GM12873 (cell line): Measurements from ENCODE around the gene ZNF892.

Experiments used
- TF ChIP-seq, protein P1 (sequence below): IDR thresholded peaks from 2 replicates; pipeline ENCODE4 v1.5.1; 2012; ENCODE audit warnings: low read depth, mild to moderate bottlenecking, moderate library complexity, low read length, control low read depth; ENCODE audit not compliant: insufficient read depth; ENCODE audit errors: missing control alignments

The ZNF892 gene

GRCh38 chr2:95231723-95232122 lies 24.4 kb downstream of the ZNF892 start:
- TF ChIP-seq, protein P1, sequence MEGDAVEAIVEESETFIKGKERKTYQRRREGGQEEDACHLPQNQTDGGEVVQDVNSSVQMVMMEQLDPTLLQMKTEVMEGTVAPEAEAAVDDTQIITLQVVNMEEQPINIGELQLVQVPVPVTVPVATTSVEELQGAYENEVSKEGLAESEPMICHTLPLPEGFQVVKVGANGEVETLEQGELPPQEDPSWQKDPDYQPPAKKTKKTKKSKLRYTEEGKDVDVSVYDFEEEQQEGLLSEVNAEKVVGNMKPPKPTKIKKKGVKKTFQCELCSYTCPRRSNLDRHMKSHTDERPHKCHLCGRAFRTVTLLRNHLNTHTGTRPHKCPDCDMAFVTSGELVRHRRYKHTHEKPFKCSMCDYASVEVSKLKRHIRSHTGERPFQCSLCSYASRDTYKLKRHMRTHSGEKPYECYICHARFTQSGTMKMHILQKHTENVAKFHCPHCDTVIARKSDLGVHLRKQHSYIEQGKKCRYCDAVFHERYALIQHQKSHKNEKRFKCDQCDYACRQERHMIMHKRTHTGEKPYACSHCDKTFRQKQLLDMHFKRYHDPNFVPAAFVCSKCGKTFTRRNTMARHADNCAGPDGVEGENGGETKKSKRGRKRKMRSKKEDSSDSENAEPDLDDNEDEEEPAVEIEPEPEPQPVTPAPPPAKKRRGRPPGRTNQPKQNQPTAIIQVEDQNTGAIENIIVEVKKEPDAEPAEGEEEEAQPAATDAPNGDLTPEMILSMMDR = peak; percentile 83

- TF ChIP-seq, protein P1 = no peak
These were observed 24.9 kb downstream of the ZNF892 start for GRCh38 chr2:95232232-95232631.

DNA sequence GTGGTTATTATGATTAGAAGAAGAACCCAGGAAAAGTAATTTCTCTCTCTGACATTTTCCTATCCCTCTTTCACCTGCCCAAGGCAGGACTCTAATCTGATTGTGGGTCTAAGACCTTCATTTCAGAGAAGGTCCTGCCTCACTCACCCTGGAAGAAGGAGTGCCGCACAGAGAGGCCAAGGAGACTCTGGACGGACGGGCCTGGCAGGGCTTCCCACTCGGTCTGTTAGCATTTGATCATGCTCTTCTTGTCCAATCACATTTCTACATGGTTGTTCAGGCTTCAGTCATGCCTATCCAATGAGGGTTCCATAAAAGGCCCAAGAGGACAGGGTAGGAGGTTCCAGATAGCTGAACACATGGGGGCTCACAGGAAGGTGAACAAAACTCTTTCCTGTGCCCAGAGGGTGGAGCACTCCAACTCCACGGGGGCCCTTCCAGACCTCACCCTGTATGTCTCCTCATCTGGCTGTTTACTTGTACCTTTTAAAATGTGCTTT lies 27.0 kb downstream of the ZNF892 start:
- TF ChIP-seq, protein P1 = no peak

GRCh38 chr2:95234816-95235215 lies 27.5 kb downstream of the ZNF892 start:
- TF ChIP-seq, protein P1 = no peak

- TF ChIP-seq, protein P1 = no peak
These were observed 30.8 kb downstream of the ZNF892 start for GRCh38 chr2:95238131-95238530.

DNA sequence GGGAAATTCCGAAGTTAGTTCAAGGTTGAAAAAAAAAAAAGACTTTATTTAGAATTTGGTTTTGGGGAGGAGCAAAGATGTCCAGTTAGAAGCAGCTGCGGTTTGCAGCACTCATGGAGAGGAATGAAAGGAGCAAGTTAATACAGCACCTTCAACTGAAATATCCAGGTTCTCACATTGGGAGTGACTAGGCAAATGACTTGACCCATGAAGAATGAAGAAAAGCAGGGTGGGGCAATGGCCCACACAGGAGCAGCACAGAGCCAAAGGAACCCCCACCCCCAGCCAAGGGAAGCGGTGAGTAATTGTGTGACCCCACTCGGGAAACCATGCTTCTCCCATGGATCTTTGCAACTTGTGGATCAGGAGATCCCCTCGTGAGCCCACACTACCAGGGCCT lies 32.8 kb downstream of the ZNF892 start:
- TF ChIP-seq, protein P1 = no peak

DNA sequence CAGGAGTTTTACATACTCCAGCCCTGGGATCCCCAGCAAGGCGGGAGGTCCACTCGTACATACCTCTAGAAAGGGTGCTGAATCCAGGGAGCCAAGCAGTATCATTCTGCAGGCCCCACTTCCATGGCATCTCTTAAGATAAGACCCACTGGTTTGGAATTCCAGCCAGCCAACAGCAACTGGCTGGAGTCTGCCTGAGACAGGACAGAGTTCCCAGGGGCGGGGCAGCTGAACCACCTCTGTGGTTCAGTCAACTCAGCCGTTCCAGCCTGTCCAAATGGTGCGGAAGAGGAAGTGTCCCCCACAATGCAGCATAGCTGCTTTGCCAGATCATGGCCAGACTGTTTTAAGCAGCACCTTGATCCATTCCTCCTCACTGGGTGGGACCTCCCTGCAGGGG lies 33.2 kb downstream of the ZNF892 start:
- TF ChIP-seq, protein P1 = no peak
